Osteoblast (primary cell): ENCODE measurements around the gene TFB2M. TPM values are rescaled to one million over a fixed set of nuclear protein-coding genes. Genes with fewer than 3 reads are reported as not detected.
A peak's percentile ranks its signal among the peaks of the same experiment; 100 is the strongest.
"Not testable (repeated sequence)": the region's sequence is repeated elsewhere in the genome, so short reads cannot be mapped to it uniquely, and the experiment has no call there.

Source experiments
- DNase-seq: peaks from one replicate; pipeline ENCODE4 v3.0.0; 2011; ENCODE audit warnings: low spot score, mixed read lengths; ENCODE audit not compliant: insufficient read length; ENCODE audit errors: missing footprints
- H2AFZ ChIP-seq: 2 replicates; pipeline ENCODE4 v1.6.0; 2011; ENCODE audit warnings: mild to moderate bottlenecking, low read length
- H3K27ac ChIP-seq: 2 replicates; pipeline ENCODE4 v1.5.1; 2011; ENCODE audit warnings: mild to moderate bottlenecking, low read depth, low read length, moderate library complexity
- H3K27me3 ChIP-seq: 2 replicates; pipeline ENCODE4 v1.6.0; 2012; ENCODE audit warnings: mild to moderate bottlenecking, control low read depth, inconsistent platforms, low read length, moderate library complexity; ENCODE audit not compliant: insufficient read depth
- H3K36me3 ChIP-seq: 2 replicates; pipeline ENCODE4 v1.5.1; 2011; ENCODE audit warnings: mild to moderate bottlenecking, low read length, control low read depth, moderate library complexity; ENCODE audit not compliant: insufficient read depth
- H3K4me1 ChIP-seq: 2 replicates; pipeline ENCODE4 v1.5.1; 2011; ENCODE audit warnings: mild to moderate bottlenecking, low read length, control low read depth, moderate library complexity; ENCODE audit not compliant: insufficient read depth
- H3K4me2 ChIP-seq: 2 replicates; pipeline ENCODE4 v1.6.0; 2011; ENCODE audit warnings: mild to moderate bottlenecking, low read length; ENCODE audit not compliant: insufficient read depth
- H3K4me3 ChIP-seq: fragments of 200-600 bp; sonication (generic); 3 replicates; pipeline ENCODE4 v1.5.1; 2012; ENCODE audit warnings: mild to moderate bottlenecking, low read length, inconsistent platforms; ENCODE audit not compliant: insufficient read depth
- H3K79me2 ChIP-seq: 2 replicates; pipeline ENCODE4 v1.6.0; 2012; ENCODE audit warnings: mild to moderate bottlenecking, low read length, control low read depth, inconsistent platforms; ENCODE audit not compliant: insufficient read depth
- H3K9me3 ChIP-seq: 2 replicates; pipeline ENCODE4 v1.5.1; 2011; ENCODE audit warnings: low read depth, low read length, control low read depth
- H4K20me1 ChIP-seq: 2 replicates; pipeline ENCODE4 v1.6.0; 2012; ENCODE audit warnings: mild to moderate bottlenecking, low read length, control low read depth; ENCODE audit not compliant: insufficient read depth
- CTCF ChIP-seq: IDR thresholded peaks from 2 replicates; pipeline ENCODE4 v1.5.1; 2011; ENCODE audit warnings: mild to moderate bottlenecking, low read depth, low read length, moderate library complexity; ENCODE audit errors: extremely low read depth
- total RNA-seq: library from RNA; depleted of rRNA; stranded (reverse); fragments of >200 nt; gene quantifications from 2 replicates; pipeline ENCODE4 v1.2.3, GENCODE V29; 2012

Gene TFB2M
- total RNA-seq, 1 donor: 19.5 TPM

GRCh38 chr1:246608616-246609376 lies 42.7 kb upstream of the TFB2M start:
- peak; percentile 96 for DNase-seq
- Histone ChIP-seq H3K9me3 (no peaks in the 10 kb centered on the region), H3K36me3 (no peaks in the 10 kb centered on the region), H3K4me1 (peaks cover 13% of the 10 kb centered on the region), H3K4me3 (peak overlapping the region; percentile 34), H4K20me1 (no peaks in the 10 kb centered on the region), H3K27ac (peak overlapping the region; percentile 87), H3K27me3 (no peaks in the 10 kb centered on the region), H3K79me2 (peaks cover 65% of the 10 kb centered on the region), H2AFZ (peak overlapping the region; percentile 14), H3K4me2 (peak overlapping the region; percentile 76)
- TF ChIP-seq CTCF: peak; percentile 36

DNA sequence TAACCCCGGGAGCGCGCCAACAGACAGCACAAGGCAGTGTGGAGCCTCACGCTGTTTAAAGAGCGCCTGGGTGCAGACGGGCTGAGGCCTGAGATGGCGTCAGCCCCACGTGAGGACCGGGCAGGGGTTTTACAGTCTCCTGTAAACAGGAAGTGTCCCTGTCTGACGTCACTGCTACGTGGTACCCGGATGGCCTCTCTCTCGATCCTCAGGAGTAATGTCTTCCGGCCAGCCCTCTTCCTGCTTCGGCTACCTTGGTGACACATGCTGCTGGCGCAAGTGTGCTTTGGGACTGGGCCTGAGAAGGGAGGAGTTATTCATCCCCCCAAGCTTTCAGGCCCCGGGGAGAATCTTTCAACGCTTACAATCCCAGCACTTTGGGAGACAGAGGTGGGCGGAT lies 41.4 kb upstream of the TFB2M start:
- H3K36me3 ChIP-seq: no peaks in the 10 kb centered on the region
- DNase-seq: no peak
- no peaks in the 10 kb centered on the region for H3K9me3 ChIP-seq
- H4K20me1 ChIP-seq: no peaks in the 10 kb centered on the region
- H3K4me2 ChIP-seq: no peak overlapping the region
- no peak overlapping the region for H2AFZ ChIP-seq
- H3K79me2 ChIP-seq: peaks cover 70% of the 10 kb centered on the region
- TF ChIP-seq CTCF: no peak
- H3K27ac ChIP-seq: peak overlapping the region; percentile 8
- no peaks in the 10 kb centered on the region for H3K27me3 ChIP-seq
- no peak overlapping the region for H3K4me3 ChIP-seq
- H3K4me1 ChIP-seq: peaks cover 13% of the 10 kb centered on the region

DNA sequence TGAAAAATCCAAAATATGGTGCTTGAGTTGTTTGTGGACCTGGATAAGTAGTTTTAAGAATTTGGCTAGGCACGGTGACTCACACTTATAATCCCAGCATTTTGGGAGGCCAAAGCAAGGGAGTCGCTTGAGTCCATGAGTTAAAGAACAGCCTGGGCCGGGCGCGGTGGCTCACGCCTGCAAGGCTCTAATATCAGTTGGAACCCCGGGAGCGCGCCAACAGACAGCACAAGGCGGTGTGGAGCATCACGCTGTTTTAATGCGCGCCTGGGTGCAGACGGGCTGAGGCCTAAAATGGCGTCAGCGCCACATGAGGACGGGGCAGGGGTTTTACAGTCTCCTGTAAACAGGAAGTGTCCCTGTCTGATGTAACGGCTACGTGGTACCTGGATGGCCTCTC lies 39.2 kb upstream of the TFB2M start:
- H4K20me1 ChIP-seq, H2AFZ ChIP-seq, H3K4me3 ChIP-seq, H3K27me3 ChIP-seq, DNase-seq, H3K36me3 ChIP-seq, H3K27ac ChIP-seq, H3K9me3 ChIP-seq, H3K4me2 ChIP-seq: not testable (repeated sequence)
- H3K4me1 ChIP-seq: peaks cover 13% of the 10 kb centered on the region
- peaks cover 70% of the 10 kb centered on the region for H3K79me2 ChIP-seq

DNA sequence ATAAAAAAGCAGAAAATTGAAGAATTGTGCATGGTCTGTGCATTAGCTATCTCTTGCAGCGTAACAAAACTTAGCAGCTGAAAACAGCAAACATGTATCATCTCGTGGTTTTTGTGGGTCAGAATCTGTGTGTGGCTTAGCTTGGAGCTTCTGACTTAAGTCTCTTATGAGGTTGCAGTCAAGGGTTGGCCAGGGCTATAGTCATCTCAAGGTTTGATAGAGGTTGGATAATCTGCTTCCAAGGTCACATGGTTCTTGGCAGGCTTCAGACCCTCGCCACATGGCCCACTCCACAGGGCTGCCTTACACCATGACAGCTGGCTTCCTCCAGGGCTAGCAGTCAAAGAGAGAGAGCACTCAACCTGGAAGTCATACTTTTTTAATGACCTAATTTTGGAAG lies 36.1 kb upstream of the TFB2M start:
- Histone ChIP-seq H2AFZ (no peak overlapping the region), H3K4me1 (peaks cover 5% of the 10 kb centered on the region), H3K79me2 (peaks cover 87% of the 10 kb centered on the region), H3K36me3 (no peaks in the 10 kb centered on the region), H3K27me3 (no peaks in the 10 kb centered on the region), H3K4me2 (no peak overlapping the region), H3K9me3 (no peaks in the 10 kb centered on the region), H3K4me3 (no peak overlapping the region), H4K20me1 (no peaks in the 10 kb centered on the region), H3K27ac (no peak overlapping the region)
- no peak for DNase-seq
- TF ChIP-seq CTCF: no peak
